Measurements from ENCODE around the gene MIB2. TPM values are rescaled to one million over a fixed set of nuclear protein-coding genes. Genes with fewer than 3 reads are reported as not detected.

The MIB2 gene
- total and polyA plus RNA-seq, 4 donors: 35.5 to 80.5 (median 50.8) TPM

- H3K36me3 ChIP-seq (ENCODE audit: control insufficient read depth in 4 of 4, insufficient read depth in 4 of 4, low read length in 4 of 4): peaks cover 0 to 25% (median 17%) of the 10 kb centered on the region in 4 donors
- H3K27me3 ChIP-seq (ENCODE audit: control insufficient read depth in 3 of 3, insufficient read depth in 3 of 3, low read length in 2 of 3): no peaks in the 10 kb centered on the region
- no peak for TF ChIP-seq CTCF (IDR thresholded peaks at IDR 0.05; ENCODE audit: control extremely low read depth, extremely low read depth)
- no peaks in the 10 kb centered on the region for H3K9me3 ChIP-seq (ENCODE audit: control insufficient read depth in 4 of 4, insufficient read depth in 3 of 4, low read length in 3 of 4)
- peaks cover 0 to 8% (median 4%) of the 10 kb centered on the region in 5 donors for H3K4me1 ChIP-seq (ENCODE audit: control insufficient read depth in 5 of 5, insufficient read depth in 5 of 5, low read length in 5 of 5)
- no peak overlapping the region for H3K9ac ChIP-seq (ENCODE audit: insufficient read depth in 1 of 2, low read length in 2 of 2)
- ATAC-seq (ENCODE audit: insufficient read depth, low FRiP score) (no peak), DNase-seq (no peak)
- no peak overlapping the region for H3K4me3 ChIP-seq
- WGBS, 2 donors: 83 to 86% methylated on average over 7 of the region's 7 CpGs
- no peak overlapping the region for H3K27ac ChIP-seq (ENCODE audit: low read depth in 1 of 2, low read length in 1 of 2)
Observed at GRCh38 chr1:1569341-1569740, 46.0 kb upstream of the MIB2 start.

- Histone ChIP-seq H3K27ac (ENCODE audit: low read depth in 1 of 2, low read length in 1 of 2) (peak overlapping the region; percentile 99 to 100), H3K4me1 (ENCODE audit: control insufficient read depth in 5 of 5, insufficient read depth in 5 of 5, low read length in 5 of 5) (peaks cover 0 to 13% (median 5%) of the 10 kb centered on the region in 5 donors), H3K9ac (ENCODE audit: insufficient read depth in 1 of 2, low read length in 2 of 2) (peak overlapping the region; percentile 71 to 88), H3K4me3 (peak overlapping the region; percentile 100), H3K36me3 (ENCODE audit: control insufficient read depth in 4 of 4, insufficient read depth in 4 of 4, low read length in 4 of 4) (peaks cover 0 to 14% (median 6%) of the 10 kb centered on the region in 4 donors), H3K27me3 (ENCODE audit: control insufficient read depth in 3 of 3, insufficient read depth in 3 of 3, low read length in 2 of 3) (peaks cover 0 to 3% (median 0%) of the 10 kb centered on the region in 3 donors), H3K9me3 (ENCODE audit: control insufficient read depth in 4 of 4, insufficient read depth in 3 of 4, low read length in 3 of 4) (no peaks in the 10 kb centered on the region)
- peak; percentile 57 for ATAC-seq (ENCODE audit: insufficient read depth, low FRiP score)
- peak; percentile 59 to 83 (median 78) for DNase-seq
- no peak for TF ChIP-seq CTCF (IDR thresholded peaks at IDR 0.05; ENCODE audit: control extremely low read depth, extremely low read depth)
- WGBS, 2 donors: 0% methylated on average over 88 to 96 of the region's 96 CpGs
Observed at GRCh38 chr1:1573843-1574720, 41.2 kb upstream of the MIB2 start.

- no peaks in the 10 kb centered on the region for H3K9me3 ChIP-seq (ENCODE audit: control insufficient read depth in 4 of 4, insufficient read depth in 3 of 4, low read length in 3 of 4)
- TF ChIP-seq CTCF (IDR thresholded peaks at IDR 0.05; ENCODE audit: control extremely low read depth, extremely low read depth): no peak
- H3K27me3 ChIP-seq (ENCODE audit: control insufficient read depth in 3 of 3, insufficient read depth in 3 of 3, low read length in 2 of 3): peaks cover 0 to 8% (median 0%) of the 10 kb centered on the region in 3 donors
- peak within 1 kb of the TSS; percentile 99 to 100 for H3K27ac ChIP-seq (ENCODE audit: low read depth in 1 of 2, low read length in 1 of 2)
- H3K4me1 ChIP-seq (ENCODE audit: control insufficient read depth in 5 of 5, insufficient read depth in 5 of 5, low read length in 5 of 5): peaks cover 0 to 13% (median 5%) of the 10 kb centered on the region in 5 donors
- H3K4me3 ChIP-seq: peak within 1 kb of the TSS; percentile 100
- peak within 1 kb of the TSS; percentile 95 to 100 for H3K9ac ChIP-seq (ENCODE audit: insufficient read depth in 1 of 2, low read length in 2 of 2)
- WGBS, 2 donors: 0% methylated on average over 67 to 87 of the region's 87 CpGs
- DNase-seq (peak; percentile 93 to 96 (median 93)), ATAC-seq (ENCODE audit: insufficient read depth, low FRiP score) (peak; percentile 93)
- H3K36me3 ChIP-seq (ENCODE audit: control insufficient read depth in 4 of 4, insufficient read depth in 4 of 4, low read length in 4 of 4): peaks cover 0 to 9% (median 5%) of the 10 kb centered on the region in 4 donors
Observed at GRCh38 chr1:1574721-1575537, 40.4 kb upstream of the MIB2 start, which contains the start of gene SSU72. TSS of gene SSU72 (minus strand) at chr1:1574863. CDS start at chr1:1574557, 306 bp downstream.
